Prostate gland (tissue), 2 donors: ENCODE data around the gene CELF4. TPM values are rescaled to one million over a fixed set of nuclear protein-coding genes. Genes with fewer than 3 reads are reported as not detected.

Experiments used
- DNase-seq: peaks from one replicate; pipeline ENCODE4 v3.0.0-alpha.2; 2019; ENCODE audit warnings: low spot score
- H3K27ac ChIP-seq, 2 donors: fragments of 200-600 bp; sonication (generic); 2 replicates each; pipeline ENCODE4 v1.5.1; 2017 to 2019
- H3K27me3 ChIP-seq: fragments of 200-600 bp; sonication (generic); replicated peaks from 2 replicates; pipeline ENCODE4 v1.5.1; 2019; ENCODE audit not compliant: insufficient read depth
- H3K36me3 ChIP-seq, 2 donors: fragments of 200-600 bp; sonication (generic); 1 replicate in 1 of 2; 2 replicates in 1 of 2; pipeline versions ENCODE4 v1.5.1 to v1.8.1; 2017 to 2019
- H3K4me1 ChIP-seq: fragments of 200-600 bp; sonication (generic); replicated peaks from 2 replicates; pipeline ENCODE4 v1.5.1; 2019
- H3K4me3 ChIP-seq, 2 donors: fragments of 200-600 bp; sonication (generic); 2 replicates each; pipeline ENCODE4 v1.5.1; 2017 to 2019
- H3K9me3 ChIP-seq: fragments of 200-600 bp; sonication (generic); 2 replicates; pipeline ENCODE4 v1.5.1; 2017
- CTCF ChIP-seq, 4 experiments: fragments of 200-600 bp in 2 of 4; fragments of 450-650 bp in 2 of 4; sonication (generic) in 2 of 4; IDR thresholded peaks; 1 replicate in 3 of 4; 2 replicates in 1 of 4; pipeline ENCODE4 v1.5.1; 2016 to 2019; ENCODE audit warnings: antibody characterized with exemption in 4 of 4, mild to moderate bottlenecking in 2 of 4, moderate library complexity in 2 of 4
- POLR2A ChIP-seq: fragments of 450-650 bp; IDR thresholded peaks from one replicate; pipeline ENCODE4 v1.6.1; 2016; ENCODE audit warnings: antibody characterized with exemption, mild to moderate bottlenecking
- POLR2AphosphoS5 ChIP-seq: sonication (generic); formaldehyde crosslinking; IDR thresholded peaks from one replicate; pipeline ENCODE4 v1.6.1; 2017; ENCODE audit warnings: antibody characterized with exemption
- WGBS: methylation state at CpG from one replicate; pipeline ENCODE4 v1.1.5; 2018; 5-methylcytosine and 5-hydroxymethylcytosine counted together
- intact Hi-C: fragments of 100-400 bp; cut with DNase I; formaldehyde crosslinking; loops from one replicate; pipeline ENCODE4 v1.14.2; 2022
- total RNA-seq, 2 donors: library from RNA; depleted of rRNA; stranded (reverse); fragments of >200 nt; gene quantifications; one replicate each; pipeline ENCODE4 v1.1.0, GENCODE V29; 2016

Gene CELF4
- total RNA-seq, 2 donors from 2014 or later, result 7.8 to 8.5 TPM

- intact Hi-C loops, result no loop called here
- DNase-seq, result no peak
- Histone ChIP-seq H3K27me3 (no peaks in the 10 kb centered on the region), H3K27ac (no peak overlapping the region), H3K9me3 (no peaks in the 10 kb centered on the region), H3K4me1 (peaks cover 7% of the 10 kb centered on the region), H3K4me3 (no peak overlapping the region), H3K36me3 (no peaks in the 10 kb centered on the region)
- 91% methylated on average over 6 of the region's 6 CpGs for WGBS
- TF ChIP-seq CTCF (IDR thresholded peaks at IDR 0.05) (no peak), POLR2A (no peak), POLR2AphosphoS5 (no peak)
Observed at GRCh38 chr18:37298816-37299215, 266.8 kb downstream of the CELF4 start.

- Histone ChIP-seq H3K27ac (no peak overlapping the region), H3K4me1 (peaks cover 7% of the 10 kb centered on the region), H3K27me3 (no peaks in the 10 kb centered on the region), H3K36me3 (no peaks in the 10 kb centered on the region), H3K9me3 (no peaks in the 10 kb centered on the region), H3K4me3 (no peak overlapping the region)
- TF ChIP-seq POLR2A, result no peak
- no peak for TF ChIP-seq POLR2AphosphoS5
- no peak for TF ChIP-seq CTCF (IDR thresholded peaks at IDR 0.05)
- no peak for DNase-seq
- intact Hi-C loops, result no loop called here
- WGBS, result 75% methylated on average over 6 of the region's 6 CpGs
Observed at GRCh38 chr18:37297106-37297505, 268.5 kb downstream of the CELF4 start.

- WGBS, result 23% methylated on average over 4 of the region's 4 CpGs
- peaks cover 7% of the 10 kb centered on the region for H3K4me1 ChIP-seq
- intact Hi-C loops, result no loop called here
- TF ChIP-seq CTCF (IDR thresholded peaks at IDR 0.05) (no peak), POLR2A (no peak), POLR2AphosphoS5 (no peak)
- H3K27me3 ChIP-seq, result no peaks in the 10 kb centered on the region
- H3K36me3 ChIP-seq, result no peaks in the 10 kb centered on the region
- no peak overlapping the region for H3K27ac ChIP-seq
- H3K4me3 ChIP-seq, result no peak overlapping the region
- DNase-seq, result no peak
- H3K9me3 ChIP-seq, result no peaks in the 10 kb centered on the region
Observed at GRCh38 chr18:37294951-37295350, 270.6 kb downstream of the CELF4 start.

- intact Hi-C loops, result no loop called here
- TF ChIP-seq POLR2AphosphoS5 (no peak), POLR2A (no peak), CTCF (IDR thresholded peaks at IDR 0.05) (no peak)
- H3K4me3 ChIP-seq, result no peak overlapping the region
- H3K9me3 ChIP-seq, result no peaks in the 10 kb centered on the region
- H3K27ac ChIP-seq, result no peak overlapping the region
- H3K27me3 ChIP-seq, result no peaks in the 10 kb centered on the region
- WGBS, result 70% methylated on average over 3 of the region's 3 CpGs
- H3K36me3 ChIP-seq, result no peaks in the 10 kb centered on the region
- no peaks in the 10 kb centered on the region for H3K4me1 ChIP-seq
- no peak for DNase-seq
Observed at GRCh38 chr18:37293359-37293758, 272.2 kb downstream of the CELF4 start.

- no peaks in the 10 kb centered on the region for H3K9me3 ChIP-seq
- H3K4me1 ChIP-seq, result no peaks in the 10 kb centered on the region
- no peaks in the 10 kb centered on the region for H3K27me3 ChIP-seq
- 77% methylated on average over 6 of the region's 6 CpGs for WGBS
- H3K36me3 ChIP-seq, result no peaks in the 10 kb centered on the region
- TF ChIP-seq POLR2AphosphoS5 (no peak), CTCF (IDR thresholded peaks at IDR 0.05) (no peak), POLR2A (no peak)
- intact Hi-C loops, result no loop called here
- no peak overlapping the region for H3K4me3 ChIP-seq
- no peak overlapping the region for H3K27ac ChIP-seq
- DNase-seq, result no peak
Observed at GRCh38 chr18:37289423-37289822, 276.2 kb downstream of the CELF4 start.
